Fibroblast of mammary gland (primary cell): ENCODE measurements around the gene NBL1.

Experiments used
- DNase-seq: peaks from one replicate; pipeline ENCODE4 v3.0.0-alpha.2; 2010; ENCODE audit warnings: low read depth
- H3K4me3 ChIP-seq: 2 replicates; pipeline ENCODE4 v1.5.1; 2011; ENCODE audit warnings: low read depth, mild to moderate bottlenecking, low read length, moderate library complexity; ENCODE audit not compliant: control insufficient read depth
- TF ChIP-seq, protein P1 (sequence below): conservative IDR thresholded peaks from 2 replicates; pipeline ENCODE4 v1.5.1; 2011; ENCODE audit warnings: low read depth, low read length, inconsistent platforms; ENCODE audit not compliant: control insufficient read depth, insufficient read depth

The NBL1 gene

DNA sequence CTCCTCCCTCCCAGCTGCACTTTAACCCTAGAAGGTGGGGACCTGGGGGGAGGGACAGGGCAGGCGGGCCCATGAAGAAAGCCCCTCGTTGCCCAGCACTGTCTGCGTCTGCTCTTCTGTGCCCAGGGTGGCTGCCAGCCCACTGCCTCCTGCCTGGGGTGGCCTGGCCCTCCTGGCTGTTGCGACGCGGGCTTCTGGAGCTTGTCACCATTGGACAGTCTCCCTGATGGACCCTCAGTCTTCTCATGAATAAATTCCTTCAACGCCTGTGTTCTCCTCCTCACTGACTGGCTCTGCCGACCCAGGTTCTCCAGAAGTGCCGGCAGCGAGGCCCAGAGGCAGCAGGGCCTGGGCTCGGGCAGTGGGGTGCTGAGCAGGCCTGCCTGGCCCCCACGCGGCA, 14.1 kb downstream of the NBL1 start:
- H3K4me3 ChIP-seq = no peak overlapping the region
- DNase-seq = no peak
- TF ChIP-seq, protein P1, sequence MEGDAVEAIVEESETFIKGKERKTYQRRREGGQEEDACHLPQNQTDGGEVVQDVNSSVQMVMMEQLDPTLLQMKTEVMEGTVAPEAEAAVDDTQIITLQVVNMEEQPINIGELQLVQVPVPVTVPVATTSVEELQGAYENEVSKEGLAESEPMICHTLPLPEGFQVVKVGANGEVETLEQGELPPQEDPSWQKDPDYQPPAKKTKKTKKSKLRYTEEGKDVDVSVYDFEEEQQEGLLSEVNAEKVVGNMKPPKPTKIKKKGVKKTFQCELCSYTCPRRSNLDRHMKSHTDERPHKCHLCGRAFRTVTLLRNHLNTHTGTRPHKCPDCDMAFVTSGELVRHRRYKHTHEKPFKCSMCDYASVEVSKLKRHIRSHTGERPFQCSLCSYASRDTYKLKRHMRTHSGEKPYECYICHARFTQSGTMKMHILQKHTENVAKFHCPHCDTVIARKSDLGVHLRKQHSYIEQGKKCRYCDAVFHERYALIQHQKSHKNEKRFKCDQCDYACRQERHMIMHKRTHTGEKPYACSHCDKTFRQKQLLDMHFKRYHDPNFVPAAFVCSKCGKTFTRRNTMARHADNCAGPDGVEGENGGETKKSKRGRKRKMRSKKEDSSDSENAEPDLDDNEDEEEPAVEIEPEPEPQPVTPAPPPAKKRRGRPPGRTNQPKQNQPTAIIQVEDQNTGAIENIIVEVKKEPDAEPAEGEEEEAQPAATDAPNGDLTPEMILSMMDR = no peak

DNA sequence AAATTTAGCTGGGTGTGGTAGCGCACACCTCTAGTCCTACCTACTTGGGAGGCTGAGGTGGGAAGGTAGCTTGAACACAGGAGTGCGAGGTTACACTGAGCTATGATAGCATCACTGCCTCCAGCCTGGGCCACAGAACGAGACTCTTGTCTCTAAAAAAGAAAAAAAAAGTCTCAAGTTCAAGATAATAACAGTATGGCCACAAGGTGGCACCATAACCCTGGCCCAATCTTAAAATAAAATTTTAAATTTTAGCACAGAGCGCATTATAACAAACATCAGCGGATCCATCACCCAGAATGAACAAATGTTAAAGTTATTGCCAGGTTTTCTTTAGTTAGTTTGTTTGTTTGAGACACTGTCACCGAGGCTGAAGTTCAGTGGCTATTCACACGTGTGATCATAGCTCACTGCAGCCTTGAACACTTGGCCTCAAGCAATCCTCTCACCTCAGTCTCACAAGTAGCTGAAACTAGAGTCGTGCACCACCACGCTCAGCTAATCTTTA, 17.7 kb downstream of the NBL1 start:
- TF ChIP-seq, protein P1 = peak; percentile 65
- no peak overlapping the region for H3K4me3 ChIP-seq
- DNase-seq = peak; percentile 59

DNA sequence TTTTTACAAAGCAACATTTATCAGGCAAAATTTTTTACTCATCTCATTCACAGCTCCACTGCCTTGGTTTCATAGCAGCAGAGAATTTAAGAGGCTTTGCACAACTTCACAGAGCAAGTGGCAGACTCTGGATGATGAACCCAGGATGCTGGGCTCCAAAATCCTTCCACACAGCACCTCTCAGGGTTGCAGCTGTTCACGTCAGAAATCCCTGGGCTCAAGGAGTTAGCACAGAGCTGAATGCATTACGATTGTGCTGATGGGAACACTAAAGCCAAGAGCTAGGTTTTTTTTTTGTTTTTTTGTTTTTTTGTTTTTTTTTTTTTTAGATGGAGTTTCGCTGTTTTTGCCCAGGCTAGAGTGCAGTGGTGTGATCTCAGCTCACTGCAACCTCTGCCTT, 18.2 kb downstream of the NBL1 start:
- no peak overlapping the region for H3K4me3 ChIP-seq
- TF ChIP-seq, protein P1 = no peak
- no peak for DNase-seq

DNA sequence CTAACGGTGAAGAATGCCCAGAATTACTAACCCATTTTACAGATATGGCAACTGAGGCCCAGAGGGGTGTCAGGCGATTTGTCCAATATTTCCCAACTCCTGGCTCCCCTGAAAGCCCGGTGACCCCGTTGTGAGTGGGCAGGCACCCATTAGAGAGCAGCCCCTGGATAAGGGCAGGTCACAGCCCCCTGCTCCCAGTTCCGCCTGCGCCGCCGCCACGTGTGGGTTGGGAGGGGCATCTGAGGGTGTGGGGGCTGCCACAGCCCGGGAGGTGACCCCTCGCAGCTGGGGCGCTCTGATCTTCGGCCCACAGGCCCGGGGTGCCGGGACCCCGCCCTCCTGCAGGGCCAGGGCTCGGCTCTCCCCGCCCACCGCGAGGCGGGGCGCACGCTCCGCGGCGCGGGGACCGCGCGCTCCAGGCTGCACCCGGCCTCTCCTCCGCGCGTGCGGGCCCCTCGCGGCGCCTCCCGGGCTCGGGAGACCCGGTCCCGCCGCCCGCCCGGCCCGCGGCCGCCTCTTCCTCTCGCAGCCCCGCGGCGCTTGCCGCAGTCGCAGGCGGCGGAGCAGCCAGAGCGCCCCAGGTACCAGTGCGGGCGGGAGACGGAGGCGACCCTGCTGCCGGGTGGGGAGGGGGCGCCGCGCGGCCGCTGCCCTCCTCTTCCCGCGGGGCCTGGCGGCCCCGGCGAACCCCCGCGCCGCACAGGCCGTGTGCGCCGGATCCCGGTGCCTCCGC, 20.5 kb downstream of the NBL1 start, which contains the start of gene HTR6:
Gene HTR6 (plus strand): TSS at position 423 of the 733 bp plus-strand sequence. CDS start 879 bp downstream, outside the sequence.
- no peak within 1 kb of the TSS for H3K4me3 ChIP-seq
- TF ChIP-seq, protein P1 = no peak
- DNase-seq = no peak

DNA sequence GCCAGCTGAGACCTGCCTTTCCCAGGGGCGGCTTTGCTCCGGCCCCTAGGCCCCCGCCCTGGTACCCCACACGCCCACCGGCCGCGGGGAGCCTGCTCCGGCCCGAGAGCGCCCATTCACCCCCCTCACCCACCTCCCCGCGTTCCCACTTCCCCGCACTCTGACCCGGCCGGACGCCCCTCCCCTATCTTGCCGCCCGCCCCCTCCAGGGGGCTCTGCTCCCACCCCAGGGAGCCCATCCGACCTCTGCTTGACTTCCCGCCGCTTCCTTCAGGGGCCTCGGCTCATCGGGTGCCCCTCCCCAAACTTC, 21.0 kb downstream of the NBL1 start:
- TF ChIP-seq, protein P1 = no peak
- no peak for DNase-seq
- H3K4me3 ChIP-seq = no peak overlapping the region

DNA sequence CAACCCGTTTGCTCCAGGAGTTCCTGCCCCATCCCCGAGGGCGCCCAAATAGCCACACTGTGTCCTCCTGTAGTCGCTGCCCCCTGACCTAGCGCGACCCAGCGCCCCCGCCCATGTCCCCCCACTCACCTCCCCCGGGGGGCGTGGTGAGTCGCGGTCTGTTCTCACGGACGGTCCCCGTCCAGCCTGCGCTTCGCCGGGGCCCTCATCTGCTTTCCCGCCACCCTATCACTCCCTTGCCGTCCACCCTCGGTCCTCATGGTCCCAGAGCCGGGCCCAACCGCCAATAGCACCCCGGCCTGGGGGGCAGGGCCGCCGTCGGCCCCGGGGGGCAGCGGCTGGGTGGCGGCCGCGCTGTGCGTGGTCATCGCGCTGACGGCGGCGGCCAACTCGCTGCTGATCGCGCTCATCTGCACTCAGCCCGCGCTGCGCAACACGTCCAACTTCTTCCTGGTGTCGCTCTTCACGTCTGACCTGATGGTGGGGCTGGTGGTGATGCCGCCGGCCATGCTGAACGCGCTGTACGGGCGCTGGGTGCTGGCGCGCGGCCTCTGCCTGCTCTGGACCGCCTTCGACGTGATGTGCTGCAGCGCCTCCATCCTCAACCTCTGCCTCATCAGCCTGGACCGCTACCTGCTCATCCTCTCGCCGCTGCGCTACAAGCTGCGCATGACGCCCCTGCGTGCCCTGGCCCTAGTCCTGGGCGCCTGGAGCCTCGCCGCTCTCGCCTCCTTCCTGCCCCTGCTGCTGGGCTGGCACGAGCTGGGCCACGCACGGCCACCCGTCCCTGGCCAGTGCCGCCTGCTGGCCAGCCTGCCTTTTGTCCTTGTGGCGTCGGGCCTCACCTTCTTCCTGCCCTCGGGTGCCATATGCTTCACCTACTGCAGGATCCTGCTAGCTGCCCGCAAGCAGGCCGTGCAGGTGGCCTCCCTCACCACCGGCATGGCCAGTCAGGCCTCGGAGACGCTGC, 21.7 kb downstream of the NBL1 start:
- TF ChIP-seq, protein P1 = no peak
- H3K4me3 ChIP-seq = no peak overlapping the region
- no peak for DNase-seq
